22Rv1 (cell line): ENCODE results near the gene HES1.
A peak's percentile ranks its signal among the peaks of the same experiment; 100 is the strongest.

Source experiments
- H3K27ac ChIP-seq: fragments of 450-650 bp; 2 replicates; pipeline ENCODE4 v1.5.1; 2017
- CTCF ChIP-seq: fragments of 450-650 bp; IDR thresholded peaks from 2 replicates; pipeline ENCODE4 v1.5.1; 2017; ENCODE audit warnings: mild to moderate bottlenecking
- ZFX ChIP-seq: fragments of 450-650 bp; IDR thresholded peaks from 2 replicates; pipeline ENCODE4 v1.6.1; 2017; ENCODE audit warnings: antibody characterized with exemption, borderline replicate concordance

The HES1 gene

GRCh38 chr3:194112120-194113106 lies 23.5 kb upstream of the HES1 start:
- TF ChIP-seq ZFX (no peak), CTCF (no peak)
- peak overlapping the region; percentile 78 for H3K27ac ChIP-seq

GRCh38 chr3:194114123-194114522 lies 21.8 kb upstream of the HES1 start:
- H3K27ac ChIP-seq, result no peak overlapping the region
- TF ChIP-seq ZFX (no peak), CTCF (no peak)

- no peak overlapping the region for H3K27ac ChIP-seq
- no peak for TF ChIP-seq CTCF
- TF ChIP-seq ZFX, result no peak
These were observed 18.7 kb upstream of the HES1 start for GRCh38 chr3:194117104-194117845.

- TF ChIP-seq CTCF, result no peak
- TF ChIP-seq ZFX, result no peak
These were observed 17.0 kb upstream of the HES1 start for GRCh38 chr3:194118920-194119319.

GRCh38 chr3:194119831-194120590 lies 15.9 kb upstream of the HES1 start:
- TF ChIP-seq CTCF, result no peak
- no peak for TF ChIP-seq ZFX
- no peak overlapping the region for H3K27ac ChIP-seq

More at GRCh38 chr3:194118920-194119319, 17.0 kb upstream of the HES1 start:
- H3K27ac ChIP-seq, result no peak overlapping the region

GRCh38 chr3:194120789-194121770 lies 14.9 kb upstream of the HES1 start:
- TF ChIP-seq ZFX (no peak), CTCF (no peak)
- 0 out of 2 replicates have a peak overlapping the region, but pooled peaks have one; percentile 17 for H3K27ac ChIP-seq
